Measurements from ENCODE around the gene COX4I2. TPM values are rescaled to one million over a fixed set of nuclear protein-coding genes. Genes with fewer than 3 reads are reported as not detected.

Gene COX4I2
- total RNA-seq, 5 donors from 2014 or later (not counting 1 experiment from before 2014, with no cell fraction given) = not detected

- no peak for DNase-seq
- H3K27me3 Mint-ChIP-seq = no peaks in the 10 kb centered on the region
- no peak overlapping the region for H3K27ac Mint-ChIP-seq
- Histone ChIP-seq H3K9me3 (no peaks in the 10 kb centered on the region), H3K4me1 (ENCODE audit: control insufficient read depth in 1 of 2, extremely low read depth in 1 of 2, insufficient read depth in 2 of 2, low read length in 2 of 2) (peaks cover 0 to 4% of the 10 kb centered on the region in 2 experiments), H3K27me3 (replicated peaks in 1 of 2; ENCODE audit: control insufficient read depth in 2 of 2, extremely low read depth in 1 of 2, insufficient read depth in 2 of 2, low read length in 1 of 2) (peaks cover 0 to 2% of the 10 kb centered on the region in 2 experiments), H3K4me3 (ENCODE audit: control insufficient read depth in 1 of 2, extremely low read depth in 1 of 2, low read length in 1 of 2) (no peak overlapping the region), H3K36me3 (ENCODE audit: control insufficient read depth in 2 of 2, extremely low read depth in 1 of 2, insufficient read depth in 1 of 2, low read length in 1 of 2) (no peaks in the 10 kb centered on the region), H3K27ac (ENCODE audit: low read length) (no peak overlapping the region)
- H3K4me3 Mint-ChIP-seq = no peak overlapping the region
- 95% methylated on average over 33 of the region's 40 CpGs for WGBS (ENCODE audit: insufficient coverage)
- ChIA-PET CTCF (no interaction called here), POLR2A (no interaction called here)
- H3K9me3 Mint-ChIP-seq = peaks cover 0 to 1% (median 0%) of the 10 kb centered on the region in 3 donors
- no peaks in the 10 kb centered on the region for H3K36me3 Mint-ChIP-seq
- no peak for ATAC-seq (replicated peaks in 1 of 4)
- no peaks in the 10 kb centered on the region for H3K4me1 Mint-ChIP-seq
Observed at GRCh38 chr20:31632548-31633338, 5.0 kb upstream of the COX4I2 start.

GRCh38 chr20:31633339-31633914 lies 4.3 kb upstream of the COX4I2 start:
- DNase-seq (no peak), ATAC-seq (replicated peaks in 1 of 4) (no peak)
- Histone ChIP-seq H3K27me3 (replicated peaks in 1 of 2; ENCODE audit: control insufficient read depth in 2 of 2, extremely low read depth in 1 of 2, insufficient read depth in 2 of 2, low read length in 1 of 2) (peaks cover 0 to 6% of the 10 kb centered on the region in 2 experiments), H3K4me1 (ENCODE audit: control insufficient read depth in 1 of 2, extremely low read depth in 1 of 2, insufficient read depth in 2 of 2, low read length in 2 of 2) (peaks cover 0 to 4% of the 10 kb centered on the region in 2 experiments), H3K27ac (ENCODE audit: low read length) (no peak overlapping the region), H3K4me3 (ENCODE audit: control insufficient read depth in 1 of 2, extremely low read depth in 1 of 2, low read length in 1 of 2) (no peak overlapping the region), H3K9me3 (no peaks in the 10 kb centered on the region), H3K36me3 (ENCODE audit: control insufficient read depth in 2 of 2, extremely low read depth in 1 of 2, insufficient read depth in 1 of 2, low read length in 1 of 2) (no peaks in the 10 kb centered on the region)
- H3K4me3 Mint-ChIP-seq = no peak overlapping the region
- ChIA-PET CTCF (interaction anchor here (0.6 to 2.2 kb wide), 8 partner anchors 28 to 151 kb away, joined by 3 to 20 read pairs (median 7); partner anchors contain the start of gene ID1 (in 1 of the 2)), POLR2A (no interaction called here)
- 98% methylated on average over 10 of the region's 14 CpGs for WGBS (ENCODE audit: insufficient coverage)
- H3K36me3 Mint-ChIP-seq = no peaks in the 10 kb centered on the region
- H3K27me3 Mint-ChIP-seq = peaks cover 0 to 3% of the 10 kb centered on the region in 2 donors
- no peaks in the 10 kb centered on the region for H3K4me1 Mint-ChIP-seq
- no peaks in the 10 kb centered on the region for H3K9me3 Mint-ChIP-seq
- no peak overlapping the region for H3K27ac Mint-ChIP-seq

GRCh38 chr20:31638317-31638716 lies 605 bp downstream of the COX4I2 start:
- WGBS (ENCODE audit: insufficient coverage) = 90% methylated on average over 2 of the region's 4 CpGs
- H3K4me1 Mint-ChIP-seq = peaks cover 6 to 8% (median 8%) of the 10 kb centered on the region in 3 donors

GRCh38 chr20:31638816-31639215 lies 1.1 kb downstream of the COX4I2 start:
- H3K4me3 ChIP-seq (ENCODE audit: control insufficient read depth in 1 of 2, extremely low read depth in 1 of 2, low read length in 1 of 2) = no peak overlapping the region
- peaks cover 0 to 14% of the 10 kb centered on the region in 2 experiments for H3K4me1 ChIP-seq (ENCODE audit: control insufficient read depth in 1 of 2, extremely low read depth in 1 of 2, insufficient read depth in 2 of 2, low read length in 2 of 2)
- no peak overlapping the region for H3K4me3 Mint-ChIP-seq
- H3K9me3 Mint-ChIP-seq = no peaks in the 10 kb centered on the region
- H3K4me1 Mint-ChIP-seq = peaks cover 6 to 10% (median 8%) of the 10 kb centered on the region in 3 donors
- peaks cover 0 to 34% of the 10 kb centered on the region in 2 experiments for H3K27me3 ChIP-seq (replicated peaks in 1 of 2; ENCODE audit: control insufficient read depth in 2 of 2, extremely low read depth in 1 of 2, insufficient read depth in 2 of 2, low read length in 1 of 2)
- no peaks in the 10 kb centered on the region for H3K9me3 ChIP-seq
- H3K36me3 ChIP-seq (ENCODE audit: control insufficient read depth in 2 of 2, extremely low read depth in 1 of 2, insufficient read depth in 1 of 2, low read length in 1 of 2) = no peaks in the 10 kb centered on the region
- DNase-seq (no peak), ATAC-seq (replicated peaks in 1 of 4) (no peak)
- CTCF ChIA-PET = interaction anchor here in 1 of 2 donors (0.9 kb wide), 1 partner anchor 85 kb away, joined by 4 read pairs; no protein-coding TSS in a partner anchor
- H3K27ac Mint-ChIP-seq = no peak overlapping the region
- no peak overlapping the region for H3K27ac ChIP-seq (ENCODE audit: low read length)
- no peaks in the 10 kb centered on the region for H3K36me3 Mint-ChIP-seq
- WGBS (ENCODE audit: insufficient coverage) = no CpG with 5 or more reads among the region's 4 CpGs
- POLR2A ChIA-PET = no interaction called here
- H3K27me3 Mint-ChIP-seq = peaks cover 6 to 8% of the 10 kb centered on the region in 2 donors

More at GRCh38 chr20:31638317-31638716, 605 bp downstream of the COX4I2 start:
- no peaks in the 10 kb centered on the region for H3K9me3 Mint-ChIP-seq
- POLR2A ChIA-PET = no interaction called here
- Histone ChIP-seq H3K27me3 (replicated peaks in 1 of 2; ENCODE audit: control insufficient read depth in 2 of 2, extremely low read depth in 1 of 2, insufficient read depth in 2 of 2, low read length in 1 of 2) (peaks cover 0 to 32% of the 10 kb centered on the region in 2 experiments), H3K36me3 (ENCODE audit: control insufficient read depth in 2 of 2, extremely low read depth in 1 of 2, insufficient read depth in 1 of 2, low read length in 1 of 2) (no peaks in the 10 kb centered on the region), H3K9me3 (no peaks in the 10 kb centered on the region), H3K4me3 (ENCODE audit: control insufficient read depth in 1 of 2, extremely low read depth in 1 of 2, low read length in 1 of 2) (no peak overlapping the region), H3K4me1 (ENCODE audit: control insufficient read depth in 1 of 2, extremely low read depth in 1 of 2, insufficient read depth in 2 of 2, low read length in 2 of 2) (peaks cover 0 to 12% of the 10 kb centered on the region in 2 experiments), H3K27ac (ENCODE audit: low read length) (no peak overlapping the region)
- no peak overlapping the region for H3K27ac Mint-ChIP-seq
- no peak for DNase-seq
- ATAC-seq (replicated peaks in 1 of 4) = no peak
- H3K27me3 Mint-ChIP-seq = peaks cover 6 to 8% of the 10 kb centered on the region in 2 donors
- no peak overlapping the region for H3K4me3 Mint-ChIP-seq
- CTCF ChIA-PET = no interaction called here
- H3K36me3 Mint-ChIP-seq = no peaks in the 10 kb centered on the region

- no peak overlapping the region for H3K4me3 ChIP-seq (ENCODE audit: control insufficient read depth in 1 of 2, extremely low read depth in 1 of 2, low read length in 1 of 2)
- no peaks in the 10 kb centered on the region for H3K9me3 ChIP-seq
- peaks cover 0 to 36% of the 10 kb centered on the region in 2 experiments for H3K27me3 ChIP-seq (replicated peaks in 1 of 2; ENCODE audit: control insufficient read depth in 2 of 2, extremely low read depth in 1 of 2, insufficient read depth in 2 of 2, low read length in 1 of 2)
- ChIA-PET POLR2A (interaction anchor here in 1 of 2 donors (0.6 kb wide), 1 partner anchor 24 kb away, joined by 4 read pairs; no protein-coding TSS in a partner anchor), CTCF (interaction anchor here in 1 of 2 donors (0.5 kb wide), 1 partner anchor 105 kb away, joined by 4 read pairs; no protein-coding TSS in a partner anchor)
- peaks cover 0 to 10% of the 10 kb centered on the region in 2 experiments for H3K4me1 ChIP-seq (ENCODE audit: control insufficient read depth in 1 of 2, extremely low read depth in 1 of 2, insufficient read depth in 2 of 2, low read length in 2 of 2)
- Mint-ChIP-seq H3K9me3 (no peaks in the 10 kb centered on the region), H3K27me3 (peaks cover 6 to 8% of the 10 kb centered on the region in 2 donors), H3K36me3 (no peaks in the 10 kb centered on the region), H3K27ac (no peak overlapping the region), H3K4me3 (no peak overlapping the region), H3K4me1 (peaks cover 6 to 10% (median 8%) of the 10 kb centered on the region in 3 donors)
- no peak for DNase-seq
- no CpG with 5 or more reads among the region's 3 CpGs for WGBS (ENCODE audit: insufficient coverage)
- H3K27ac ChIP-seq (ENCODE audit: low read length) = no peak overlapping the region
- ATAC-seq (replicated peaks in 1 of 4) = no peak
- H3K36me3 ChIP-seq (ENCODE audit: control insufficient read depth in 2 of 2, extremely low read depth in 1 of 2, insufficient read depth in 1 of 2, low read length in 1 of 2) = no peaks in the 10 kb centered on the region
Observed at GRCh38 chr20:31640259-31640658, 2.5 kb downstream of the COX4I2 start.

GRCh38 chr20:31641391-31641790 lies 3.7 kb downstream of the COX4I2 start:
- Histone ChIP-seq H3K36me3 (ENCODE audit: control insufficient read depth in 2 of 2, extremely low read depth in 1 of 2, insufficient read depth in 1 of 2, low read length in 1 of 2) (no peaks in the 10 kb centered on the region), H3K9me3 (no peaks in the 10 kb centered on the region), H3K4me1 (ENCODE audit: control insufficient read depth in 1 of 2, extremely low read depth in 1 of 2, insufficient read depth in 2 of 2, low read length in 2 of 2) (peaks cover 0 to 10% of the 10 kb centered on the region in 2 experiments), H3K27ac (ENCODE audit: low read length) (no peak overlapping the region), H3K4me3 (ENCODE audit: control insufficient read depth in 1 of 2, extremely low read depth in 1 of 2, low read length in 1 of 2) (no peak overlapping the region), H3K27me3 (replicated peaks in 1 of 2; ENCODE audit: control insufficient read depth in 2 of 2, extremely low read depth in 1 of 2, insufficient read depth in 2 of 2, low read length in 1 of 2) (peaks cover 0 to 36% of the 10 kb centered on the region in 2 experiments)
- ChIA-PET CTCF (interaction anchor here (0.6 to 1.2 kb wide), 2 partner anchors 20 to 109 kb away, joined by 5 to 6 read pairs; no protein-coding TSS in a partner anchor), POLR2A (no interaction called here)
- ATAC-seq (replicated peaks in 1 of 4) = no peak
- H3K27ac Mint-ChIP-seq = no peak overlapping the region
- WGBS (ENCODE audit: insufficient coverage) = 54% methylated on average over 4 of the region's 6 CpGs
- H3K36me3 Mint-ChIP-seq = no peaks in the 10 kb centered on the region
- H3K4me1 Mint-ChIP-seq = peaks cover 6 to 10% (median 8%) of the 10 kb centered on the region in 3 donors
- DNase-seq = no peak
- H3K9me3 Mint-ChIP-seq = no peaks in the 10 kb centered on the region
- H3K27me3 Mint-ChIP-seq = peaks cover 6 to 8% of the 10 kb centered on the region in 2 donors
- H3K4me3 Mint-ChIP-seq = no peak overlapping the region
